GM18505 (cell line): ENCODE results near the gene TNFSF12.

Experiments used
- ATAC-seq: cut with Tn5 transposase; IDR thresholded peaks from one replicate; pipeline ENCODE4 v1.9.1; 2021; ENCODE audit not compliant: unreplicated experiment
- POLR2A ChIP-seq: IDR thresholded peaks from 4 replicates; pipeline ENCODE4 v1.6.1; 2011; ENCODE audit warnings: borderline replicate concordance; ENCODE audit not compliant: insufficient read depth, insufficient read length; ENCODE audit errors: extremely low read depth

The TNFSF12 gene

GRCh38 chr17:7569571-7569970, 20.7 kb downstream of the TNFSF12 start:
- no peak for ATAC-seq
- TF ChIP-seq POLR2A, result no peak

GRCh38 chr17:7570351-7570750, 21.5 kb downstream of the TNFSF12 start:
- ATAC-seq, result no peak
- no peak for TF ChIP-seq POLR2A

- no peak for TF ChIP-seq POLR2A
- ATAC-seq, result no peak
These were observed 23.4 kb downstream of the TNFSF12 start for GRCh38 chr17:7572338-7572587.

GRCh38 chr17:7572588-7573323, 23.9 kb downstream of the TNFSF12 start:
- ATAC-seq, result peak; percentile 83
- TF ChIP-seq POLR2A, result peak; percentile 99

- ATAC-seq, result no peak
- peak; percentile 61 for TF ChIP-seq POLR2A
These were observed 24.6 kb downstream of the TNFSF12 start for GRCh38 chr17:7573324-7574080.

- no peak for TF ChIP-seq POLR2A
- no peak for ATAC-seq
These were observed 25.5 kb downstream of the TNFSF12 start for GRCh38 chr17:7574176-7574953.

GRCh38 chr17:7575481-7575883, 26.6 kb downstream of the TNFSF12 start:
- TF ChIP-seq POLR2A, result no peak
- no peak for ATAC-seq

GRCh38 chr17:7575959-7576358, 27.1 kb downstream of the TNFSF12 start:
- ATAC-seq, result no peak
- TF ChIP-seq POLR2A, result no peak

GRCh38 chr17:7576432-7576937, 27.6 kb downstream of the TNFSF12 start:
- no peak for ATAC-seq
- TF ChIP-seq POLR2A, result peak; percentile 51

GRCh38 chr17:7577327-7578199, 28.7 kb downstream of the TNFSF12 start:
- no peak for ATAC-seq
- no peak for TF ChIP-seq POLR2A

- TF ChIP-seq POLR2A, result peak; percentile 78
- peak; percentile 39 for ATAC-seq
These were observed 30.4 kb downstream of the TNFSF12 start, which contains the start of gene CD68 for GRCh38 chr17:7579001-7579833. CD68 (plus strand) TSS chr17:7579638; CDS start chr17:7579678, 40 bp downstream.

- no peak for ATAC-seq
- no peak for TF ChIP-seq POLR2A
These were observed 31.2 kb downstream of the TNFSF12 start for GRCh38 chr17:7579834-7580603.
